Measurements from ENCODE around the gene LAMA4.

GRCh38 chr6:112173221-112173804, 81.1 kb downstream of the LAMA4 start:
- TF ChIP-seq ZNF274 (IDR thresholded peaks at IDR 0.05; ENCODE audit: low read depth, low read length) (no peak), YY1 (IDR thresholded peaks at IDR 0.05; ENCODE audit: insufficient read depth, insufficient read length) (no peak)

All from NT2/D1 (cell line).